Measurements from ENCODE around the gene PPP2R3C. TPM values are rescaled to one million over a fixed set of nuclear protein-coding genes. Genes with fewer than 3 reads are reported as not detected.

Gene PPP2R3C
- total and polyA plus RNA-seq, 2 donors (not counting 1 experiment from before 2014, with no cell fraction given) = 32.6 to 61.9 TPM

DNA sequence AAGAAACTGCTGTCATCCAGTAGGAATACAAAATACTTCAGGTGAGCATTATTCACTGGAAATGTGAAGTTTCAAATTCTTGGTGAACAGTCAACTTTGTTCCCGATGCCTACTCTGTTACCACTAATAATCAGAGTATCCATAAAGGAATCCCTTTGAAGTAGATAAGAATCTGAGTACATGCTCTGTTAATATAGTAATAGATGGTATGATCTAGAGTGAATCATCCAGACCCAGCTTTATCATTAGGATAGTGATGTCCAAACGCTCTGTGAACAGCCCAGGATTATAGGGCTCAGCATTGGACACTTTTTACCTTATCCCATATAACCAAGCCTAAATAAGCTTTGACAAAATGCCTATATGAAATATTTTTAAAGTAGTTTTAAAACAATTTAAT is 33.3 kb downstream of the PPP2R3C start:
- no peak overlapping the region for H3K4me2 ChIP-seq (ENCODE audit: extremely low read depth, insufficient read depth, low read length)
- no peak for TF ChIP-seq EZH2 (IDR thresholded peaks at IDR 0.05; ENCODE audit: low read length, missing control alignments)
- TF ChIP-seq, protein P1, sequence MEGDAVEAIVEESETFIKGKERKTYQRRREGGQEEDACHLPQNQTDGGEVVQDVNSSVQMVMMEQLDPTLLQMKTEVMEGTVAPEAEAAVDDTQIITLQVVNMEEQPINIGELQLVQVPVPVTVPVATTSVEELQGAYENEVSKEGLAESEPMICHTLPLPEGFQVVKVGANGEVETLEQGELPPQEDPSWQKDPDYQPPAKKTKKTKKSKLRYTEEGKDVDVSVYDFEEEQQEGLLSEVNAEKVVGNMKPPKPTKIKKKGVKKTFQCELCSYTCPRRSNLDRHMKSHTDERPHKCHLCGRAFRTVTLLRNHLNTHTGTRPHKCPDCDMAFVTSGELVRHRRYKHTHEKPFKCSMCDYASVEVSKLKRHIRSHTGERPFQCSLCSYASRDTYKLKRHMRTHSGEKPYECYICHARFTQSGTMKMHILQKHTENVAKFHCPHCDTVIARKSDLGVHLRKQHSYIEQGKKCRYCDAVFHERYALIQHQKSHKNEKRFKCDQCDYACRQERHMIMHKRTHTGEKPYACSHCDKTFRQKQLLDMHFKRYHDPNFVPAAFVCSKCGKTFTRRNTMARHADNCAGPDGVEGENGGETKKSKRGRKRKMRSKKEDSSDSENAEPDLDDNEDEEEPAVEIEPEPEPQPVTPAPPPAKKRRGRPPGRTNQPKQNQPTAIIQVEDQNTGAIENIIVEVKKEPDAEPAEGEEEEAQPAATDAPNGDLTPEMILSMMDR (conservative IDR thresholded peaks at IDR 0.05 in 1 of 2, IDR thresholded peaks at IDR 0.05 in 1 of 2; ENCODE audit: low read depth in 1 of 2, low read length in 2 of 2) = no peak
- H3K9ac ChIP-seq (ENCODE audit: insufficient read depth, low read length) = no peak overlapping the region
- no peaks in the 10 kb centered on the region for H3K9me3 ChIP-seq (ENCODE audit: control insufficient read depth, insufficient read depth, low read depth, low read length)
- no peaks in the 10 kb centered on the region for H3K4me1 ChIP-seq (ENCODE audit: control insufficient read depth, extremely low read depth, insufficient read depth, low read length)
- no peak overlapping the region for H3K4me3 ChIP-seq (replicated peaks in 1 of 4; ENCODE audit: control extremely low read depth in 1 of 4, insufficient read depth in 1 of 4, low read depth in 3 of 4, low read length in 4 of 4)
- no peaks in the 10 kb centered on the region for H3K27me3 ChIP-seq (ENCODE audit: control insufficient read depth, insufficient read depth, low read length)
- H3K79me2 ChIP-seq (ENCODE audit: control insufficient read depth, insufficient read depth, low read length) = no peaks in the 10 kb centered on the region
- H3K36me3 ChIP-seq (ENCODE audit: control insufficient read depth, insufficient read depth, low read length) = no peaks in the 10 kb centered on the region
- no peak overlapping the region for H3K27ac ChIP-seq (ENCODE audit: insufficient read depth, low read length)
- no peak overlapping the region for H2AFZ ChIP-seq (ENCODE audit: low read length)
- H4K20me1 ChIP-seq (ENCODE audit: control insufficient read depth, extremely low read depth, insufficient read depth, low read length) = no peaks in the 10 kb centered on the region
- peak in 1 of 2 donors; percentile 32 for DNase-seq (ENCODE audit: low read depth in 2 of 2)

DNA sequence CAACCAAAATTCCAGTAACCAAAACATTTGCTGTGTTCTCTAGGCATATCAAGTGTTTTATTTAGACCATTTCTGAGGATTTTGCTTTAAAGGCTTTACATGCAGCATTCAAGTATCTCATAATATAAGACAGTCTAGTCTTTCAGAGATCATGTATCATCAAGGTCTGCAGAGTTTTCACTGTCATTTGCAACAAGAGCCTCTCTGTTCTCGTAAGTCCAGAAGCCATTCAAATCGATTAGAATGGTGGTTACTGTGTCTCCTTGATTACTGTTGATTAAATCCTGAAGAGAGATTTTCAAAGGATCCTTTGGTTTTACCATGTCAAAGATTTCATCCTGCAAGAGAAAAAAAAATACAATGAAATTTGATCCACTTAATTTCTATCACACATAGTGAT is 36.3 kb downstream of the PPP2R3C start:
- H3K4me2 ChIP-seq (ENCODE audit: extremely low read depth, insufficient read depth, low read length) = no peak overlapping the region
- no peaks in the 10 kb centered on the region for H4K20me1 ChIP-seq (ENCODE audit: control insufficient read depth, extremely low read depth, insufficient read depth, low read length)
- no peak overlapping the region for H2AFZ ChIP-seq (ENCODE audit: low read length)
- peaks cover 2% of the 10 kb centered on the region for H3K36me3 ChIP-seq (ENCODE audit: control insufficient read depth, insufficient read depth, low read length)
- H3K27ac ChIP-seq (ENCODE audit: insufficient read depth, low read length) = no peak overlapping the region
- no peaks in the 10 kb centered on the region for H3K4me1 ChIP-seq (ENCODE audit: control insufficient read depth, extremely low read depth, insufficient read depth, low read length)
- H3K79me2 ChIP-seq (ENCODE audit: control insufficient read depth, insufficient read depth, low read length) = no peaks in the 10 kb centered on the region
- no peak for TF ChIP-seq EZH2 (IDR thresholded peaks at IDR 0.05; ENCODE audit: low read length, missing control alignments)
- H3K4me3 ChIP-seq (replicated peaks in 1 of 4; ENCODE audit: control extremely low read depth in 1 of 4, insufficient read depth in 1 of 4, low read depth in 3 of 4, low read length in 4 of 4) = no peak overlapping the region
- H3K9me3 ChIP-seq (ENCODE audit: control insufficient read depth, insufficient read depth, low read depth, low read length) = no peaks in the 10 kb centered on the region
- no peak overlapping the region for H3K9ac ChIP-seq (ENCODE audit: insufficient read depth, low read length)
- no peaks in the 10 kb centered on the region for H3K27me3 ChIP-seq (ENCODE audit: control insufficient read depth, insufficient read depth, low read length)
- DNase-seq (ENCODE audit: low read depth in 2 of 2) = no peak

DNA sequence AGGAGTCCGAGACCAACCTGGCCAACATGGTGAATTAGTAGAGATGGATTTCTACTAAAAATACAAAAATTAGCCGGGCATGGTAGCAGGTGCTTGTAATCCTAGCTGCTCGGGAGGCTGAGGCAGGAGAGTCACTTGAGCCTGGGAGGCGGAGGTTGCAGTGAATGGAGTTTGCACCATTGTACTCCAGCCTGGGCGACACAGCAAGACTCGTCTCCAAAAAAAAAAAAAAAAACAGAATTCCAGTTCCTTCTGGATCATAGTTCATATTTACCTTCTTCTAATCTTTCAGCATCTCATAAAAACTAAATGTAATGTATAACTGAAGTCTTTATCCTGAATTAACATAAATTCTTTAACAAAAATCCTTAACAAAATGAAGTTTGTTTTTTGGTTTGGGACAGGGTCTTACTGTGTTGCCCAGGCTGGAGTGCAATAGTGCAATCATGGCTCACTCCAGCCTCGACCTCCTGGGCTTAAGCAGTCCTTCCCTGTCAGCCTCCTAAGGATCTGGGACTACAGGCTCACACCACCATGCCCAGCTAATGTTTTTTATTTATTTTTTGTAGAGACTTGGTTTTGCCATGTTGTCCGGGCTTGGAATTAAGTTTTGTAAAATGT is 38.1 kb downstream of the PPP2R3C start:
- no peak overlapping the region for H3K9ac ChIP-seq (ENCODE audit: insufficient read depth, low read length)
- no peak for DNase-seq (ENCODE audit: low read depth in 2 of 2)
- no peak overlapping the region for H2AFZ ChIP-seq (ENCODE audit: low read length)
- H3K4me2 ChIP-seq (ENCODE audit: extremely low read depth, insufficient read depth, low read length) = no peak overlapping the region
- no peaks in the 10 kb centered on the region for H3K27me3 ChIP-seq (ENCODE audit: control insufficient read depth, insufficient read depth, low read length)
- H3K4me3 ChIP-seq (replicated peaks in 1 of 4; ENCODE audit: control extremely low read depth in 1 of 4, insufficient read depth in 1 of 4, low read depth in 3 of 4, low read length in 4 of 4) = no peak overlapping the region
- peaks cover 2% of the 10 kb centered on the region for H3K36me3 ChIP-seq (ENCODE audit: control insufficient read depth, insufficient read depth, low read length)
- TF ChIP-seq EZH2 (IDR thresholded peaks at IDR 0.05; ENCODE audit: low read length, missing control alignments) = no peak
- TF ChIP-seq, protein P1 (conservative IDR thresholded peaks at IDR 0.05 in 1 of 2, IDR thresholded peaks at IDR 0.05 in 1 of 2; ENCODE audit: low read depth in 1 of 2, low read length in 2 of 2) = no peak
- H3K4me1 ChIP-seq (ENCODE audit: control insufficient read depth, extremely low read depth, insufficient read depth, low read length) = no peaks in the 10 kb centered on the region
- no peaks in the 10 kb centered on the region for H3K79me2 ChIP-seq (ENCODE audit: control insufficient read depth, insufficient read depth, low read length)
- no peak overlapping the region for H3K27ac ChIP-seq (ENCODE audit: insufficient read depth, low read length)
- H4K20me1 ChIP-seq (ENCODE audit: control insufficient read depth, extremely low read depth, insufficient read depth, low read length) = no peaks in the 10 kb centered on the region
- H3K9me3 ChIP-seq (ENCODE audit: control insufficient read depth, insufficient read depth, low read depth, low read length) = no peaks in the 10 kb centered on the region
